Fibroblast of peridontal ligament (primary cell): ENCODE results near the gene SDF4.

ENCODE experiments used
- DNase-seq: peaks from one replicate; pipeline ENCODE4 v3.0.0-alpha.2; 2010; ENCODE audit errors: extremely low read depth

The SDF4 gene

DNA sequence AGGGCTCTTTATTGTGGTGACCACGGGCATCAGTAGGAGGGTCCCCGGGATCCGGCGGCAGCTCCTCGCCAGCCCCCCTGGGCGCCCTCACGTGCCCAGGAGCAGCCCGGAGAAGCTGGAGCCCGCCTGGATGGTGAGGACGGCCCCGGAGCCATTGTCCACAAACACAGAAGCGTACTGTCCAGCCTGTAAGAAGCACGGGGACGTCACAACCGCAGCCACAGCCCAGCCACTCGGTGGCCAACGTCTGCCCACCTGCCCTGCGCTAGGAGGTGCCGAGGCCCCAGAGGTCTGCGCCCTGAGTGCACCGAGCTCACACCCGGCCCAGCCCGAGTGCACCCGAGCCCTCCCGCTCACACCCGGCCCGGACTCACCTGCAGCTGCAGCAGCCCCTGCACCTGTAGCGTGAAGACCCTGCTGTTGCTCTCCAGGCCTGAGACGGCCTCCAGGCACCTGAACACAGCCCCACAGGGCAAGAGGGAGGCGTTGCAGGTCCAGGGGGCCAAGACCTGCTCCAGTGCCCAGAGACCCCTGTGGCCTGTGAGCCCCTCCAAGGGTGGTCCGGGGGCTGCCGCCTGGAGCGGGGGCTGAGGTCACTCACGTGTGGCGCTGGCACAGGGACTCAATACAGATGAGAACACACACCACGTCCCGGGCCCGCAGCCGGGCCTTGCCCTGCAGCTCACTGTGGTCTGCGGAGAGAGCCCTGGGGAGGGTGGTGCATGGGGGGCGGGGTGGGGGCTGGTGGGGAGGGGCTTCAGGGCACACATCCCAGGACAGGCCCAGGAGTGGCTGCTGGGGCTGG, 10.9 kb upstream of the SDF4 start:
- DNase-seq: no peak

- DNase-seq: no peak
These were observed 9.9 kb upstream of the SDF4 start for GRCh38 chr1:1241588-1242219.

DNA sequence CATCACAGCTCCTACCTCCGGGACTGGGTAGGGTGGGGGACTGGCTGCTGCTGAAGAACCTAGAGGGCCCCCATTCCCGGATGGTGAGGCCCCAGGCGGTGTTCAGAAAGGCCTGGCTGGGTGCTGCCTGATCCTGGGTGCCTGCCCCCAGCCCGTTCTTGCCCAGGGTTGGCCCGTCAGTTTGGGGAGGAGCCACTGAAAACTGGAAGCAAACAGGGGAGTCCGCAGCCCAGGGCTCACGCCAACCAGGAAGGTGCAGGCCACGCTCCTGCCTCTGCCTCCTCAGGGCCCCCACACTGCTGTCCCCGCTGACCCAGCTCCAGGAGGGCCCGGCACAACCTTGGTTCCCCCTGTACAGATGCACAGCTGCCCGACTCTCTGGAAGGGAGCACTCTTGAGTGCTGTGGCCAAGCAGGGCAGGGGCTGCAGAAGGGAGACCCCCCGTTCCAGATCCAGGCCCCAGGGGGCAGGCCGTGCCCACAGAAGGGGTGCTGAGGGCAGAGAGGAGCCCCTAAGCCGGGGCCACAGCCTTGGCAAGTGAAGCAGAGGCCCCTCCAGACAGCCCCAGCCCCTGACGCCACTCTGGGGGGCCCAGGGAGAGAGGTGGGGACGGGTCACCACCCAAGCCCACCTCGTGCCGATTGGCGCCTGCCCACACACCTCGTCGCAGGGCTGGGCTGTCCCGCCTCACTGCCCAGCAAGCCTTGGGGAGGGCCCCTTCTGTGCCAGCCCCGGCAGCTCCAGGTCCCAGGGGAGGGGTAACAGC, 9.2 kb upstream of the SDF4 start:
- no peak for DNase-seq

GRCh38 chr1:1240348-1240732, 8.5 kb upstream of the SDF4 start:
- no peak for DNase-seq

DNA sequence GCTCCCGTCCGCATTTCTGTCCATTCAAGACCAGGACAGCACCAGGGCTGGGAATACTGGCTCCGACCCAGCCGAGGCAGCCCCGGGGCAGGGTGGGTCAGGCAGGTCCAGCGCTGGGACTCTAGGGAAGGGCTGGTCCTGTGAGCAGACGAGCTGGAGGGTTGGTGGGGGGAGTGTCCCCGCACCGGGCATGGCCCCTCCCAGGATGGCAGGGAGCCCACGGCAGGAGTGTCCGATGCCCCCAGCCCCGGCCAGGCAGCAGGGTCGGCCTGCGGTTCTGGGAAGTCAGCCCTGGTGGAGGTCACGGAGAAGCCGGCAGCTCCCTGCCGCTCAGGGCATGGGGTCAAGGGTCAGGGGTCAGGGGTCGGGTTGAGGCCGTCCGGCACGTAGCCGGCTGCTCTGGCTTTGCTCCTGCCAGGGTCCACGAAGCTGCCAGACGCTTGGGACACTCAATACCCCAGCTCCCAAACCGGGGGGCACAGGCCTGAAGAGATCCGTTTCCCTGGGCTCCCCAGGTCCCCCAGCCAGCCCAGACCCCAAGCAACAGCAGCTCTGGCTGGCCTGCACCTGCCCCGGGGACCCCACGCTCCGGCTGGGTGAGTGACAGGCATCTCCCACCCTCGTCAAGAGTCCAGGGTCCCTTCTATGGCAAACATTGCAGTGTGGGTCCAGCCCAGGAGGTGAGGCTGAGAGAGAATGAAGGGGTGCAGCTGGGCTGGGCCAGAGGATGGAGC, 8.0 kb upstream of the SDF4 start:
- no peak for DNase-seq

- no peak for DNase-seq
These were observed 7.4 kb upstream of the SDF4 start for GRCh38 chr1:1239227-1239613.

DNA sequence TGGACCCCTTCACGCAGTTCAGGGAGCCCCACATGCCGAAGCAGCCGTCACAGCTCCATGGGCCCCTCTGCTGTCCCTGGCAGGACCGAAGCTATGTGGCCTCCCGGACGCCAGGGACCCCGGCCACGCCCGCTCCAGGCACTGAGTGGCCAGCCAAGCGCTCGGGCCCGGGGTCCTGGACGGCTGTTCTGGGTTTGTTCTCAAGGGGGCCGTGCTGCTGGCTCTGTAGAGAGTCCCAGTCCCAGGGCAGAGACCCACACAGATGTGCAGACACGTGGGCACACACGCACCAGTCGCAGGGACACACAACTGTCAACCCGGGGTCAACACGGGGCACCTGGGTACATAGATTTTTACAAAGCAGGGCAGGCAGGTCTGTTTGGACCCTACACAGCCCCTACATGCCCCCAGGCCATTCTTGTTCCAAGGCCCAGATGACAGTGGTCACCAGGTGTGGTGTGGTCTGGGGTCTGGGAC, 6.9 kb upstream of the SDF4 start:
- DNase-seq: no peak

- DNase-seq: no peak
These were observed 6.3 kb upstream of the SDF4 start for GRCh38 chr1:1237874-1238701.

DNA sequence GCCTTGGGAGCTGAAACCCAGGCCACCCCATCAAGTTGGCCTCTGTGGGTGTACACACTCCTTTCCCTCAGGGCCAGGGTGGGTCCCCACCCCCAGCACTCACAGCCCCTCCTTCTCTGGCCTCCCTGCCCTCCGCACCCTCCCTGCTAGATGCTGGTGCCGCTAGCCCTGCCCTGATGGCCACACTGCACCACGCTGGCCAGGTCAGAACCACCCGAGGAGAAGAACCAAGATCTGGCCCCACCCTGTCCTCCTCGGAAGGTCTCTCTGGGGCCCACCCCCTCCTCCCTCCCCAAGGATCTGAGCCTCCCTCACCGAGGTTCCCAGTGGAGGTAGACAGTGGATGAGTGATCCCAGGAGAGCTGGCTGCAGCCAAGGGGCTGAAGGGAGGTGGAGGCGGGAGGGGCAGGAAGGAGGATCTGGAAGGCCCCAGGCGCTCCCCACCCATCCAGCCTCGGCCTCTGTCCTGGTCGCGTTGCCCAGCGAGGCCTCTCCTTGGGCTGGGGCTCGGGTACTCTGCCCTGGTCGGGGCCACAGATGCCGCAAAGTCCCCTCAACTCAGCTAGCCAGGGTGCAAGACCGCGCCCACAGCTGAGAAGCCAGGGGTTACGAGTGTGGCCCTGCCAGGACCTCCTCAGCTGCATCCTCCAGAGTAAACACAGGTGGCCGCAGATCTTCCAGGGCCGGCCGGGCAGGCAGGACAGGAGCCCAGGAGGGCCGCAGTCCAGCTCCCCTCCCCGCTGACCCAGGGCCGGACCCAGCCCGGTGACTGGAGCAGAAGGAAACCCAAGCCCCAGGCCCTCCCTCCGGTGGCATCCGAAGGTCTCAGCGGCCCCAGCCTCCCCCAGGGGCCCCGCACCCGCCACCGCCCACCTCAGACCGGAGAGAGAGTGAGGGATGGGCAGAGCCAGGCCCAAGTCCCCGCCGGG, 5.4 kb upstream of the SDF4 start:
- no peak for DNase-seq

GRCh38 chr1:1236176-1236763, 4.5 kb upstream of the SDF4 start:
- DNase-seq: no peak

DNA sequence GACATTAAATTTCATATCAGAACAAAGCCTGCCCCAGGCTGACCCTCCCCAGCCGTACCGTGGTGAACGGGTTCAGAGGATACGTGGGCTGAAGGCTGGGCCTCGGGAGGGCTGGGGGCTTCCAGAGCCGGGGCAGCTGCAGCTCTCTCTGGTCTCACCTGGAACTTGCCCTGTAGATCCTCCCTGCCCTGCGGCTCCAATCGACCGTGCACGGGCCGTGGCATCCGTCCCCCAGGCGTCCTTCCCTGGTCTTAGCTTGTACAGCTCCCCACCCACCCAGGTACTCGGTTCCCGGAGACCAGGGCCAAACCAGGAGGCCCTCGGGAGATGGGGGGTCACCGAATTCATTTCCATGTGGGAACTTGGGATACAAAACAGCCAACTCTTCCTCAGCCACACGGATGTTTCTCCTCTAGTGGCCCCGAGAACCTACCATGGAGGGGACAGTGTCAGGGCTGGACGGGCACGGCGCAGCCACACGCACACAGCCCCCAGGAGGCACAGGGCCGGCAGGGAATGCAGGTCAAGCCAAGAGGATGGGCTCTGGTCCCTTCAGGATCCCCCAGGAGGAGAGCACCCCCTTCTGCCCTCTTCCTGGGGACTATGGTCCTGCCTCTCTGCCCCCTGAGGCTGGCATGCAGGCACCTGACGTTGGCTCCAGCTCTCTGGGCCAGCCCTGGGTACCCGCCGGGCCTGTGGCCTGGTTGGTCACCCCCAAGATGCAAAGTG, 3.4 kb upstream of the SDF4 start:
- no peak for DNase-seq

- no peak for DNase-seq
These were observed 2.5 kb upstream of the SDF4 start for GRCh38 chr1:1234180-1234808.

DNA sequence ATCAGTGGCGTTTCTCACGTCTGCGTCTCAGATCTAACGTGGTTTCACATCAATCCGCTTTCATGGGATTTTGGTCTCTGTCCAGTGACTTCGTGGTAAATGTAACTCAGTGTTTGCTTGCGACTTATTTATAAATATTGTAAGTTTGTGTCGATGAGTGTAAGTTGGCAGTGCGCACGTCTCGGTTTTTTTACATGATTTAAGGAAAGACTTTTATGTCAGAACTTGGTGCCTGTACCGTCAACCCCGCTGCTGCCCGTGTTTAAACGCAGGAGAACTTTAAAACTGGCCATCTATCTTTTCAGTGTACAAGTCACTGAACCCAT, 1.7 kb upstream of the SDF4 start:
- DNase-seq: no peak

- DNase-seq: no peak
These were observed 1.2 kb upstream of the SDF4 start for GRCh38 chr1:1232796-1233566.

- no peak for DNase-seq
These were observed 501 bp upstream of the SDF4 start, which contains the start of gene B3GALT6 for GRCh38 chr1:1232208-1232795. B3GALT6 (plus strand) TSS chr1:1232237; CDS start chr1:1232279, 42 bp downstream.

DNA sequence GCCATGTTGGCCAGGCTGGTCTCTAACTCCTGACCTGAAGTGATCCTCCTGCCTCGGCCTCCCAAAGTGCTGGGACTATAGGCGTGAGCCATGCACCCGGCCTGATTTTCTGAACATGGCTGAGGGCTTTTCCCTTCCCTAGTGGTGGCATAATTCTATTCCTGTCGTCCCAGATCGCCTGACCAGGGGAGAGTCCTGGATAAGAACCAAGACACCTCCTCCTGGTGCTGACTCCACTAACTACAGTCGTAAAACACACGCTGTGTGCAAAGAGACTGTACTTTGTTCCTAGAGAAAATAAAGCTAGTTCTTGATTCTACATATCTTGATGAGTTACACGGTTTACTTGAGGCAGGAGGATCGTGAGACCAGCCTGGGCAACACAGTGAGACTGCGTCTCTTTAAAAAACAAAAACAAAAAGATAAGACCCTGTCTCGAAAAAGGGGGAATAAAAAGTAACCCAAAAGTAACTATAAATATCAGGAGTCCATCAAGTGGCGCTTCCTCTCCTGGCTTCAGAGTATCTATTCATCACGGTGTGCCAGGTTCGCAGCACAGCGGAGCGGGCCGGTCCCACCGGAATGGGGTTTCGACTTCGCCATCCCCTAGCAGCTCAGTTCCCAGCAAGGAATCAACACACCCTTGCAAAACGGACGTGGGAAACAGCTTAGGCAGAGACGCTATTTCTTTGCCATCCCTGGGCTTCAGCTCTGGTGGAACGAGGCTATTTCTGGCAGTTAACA, 973 bp downstream of the SDF4 start:
- DNase-seq: peak; percentile 69

GRCh38 chr1:1229770-1230169, 2.0 kb downstream of the SDF4 start:
- DNase-seq: no peak
